ENCODE data around the gene G0S2.
"Not testable (repeated sequence)": the region's sequence is repeated elsewhere in the genome, so short reads cannot be mapped to it uniquely, and the experiment has no call there.

Gene G0S2

GRCh38 chr1:209685821-209686220 lies 10.6 kb downstream of the G0S2 start:
- DNase-seq, result no peak

- DNase-seq, result no peak
Measured at GRCh38 chr1:209686322-209686721, 11.1 kb downstream of the G0S2 start.

GRCh38 chr1:209688746-209689234 lies 13.6 kb downstream of the G0S2 start:
- no peak for DNase-seq

GRCh38 chr1:209689477-209689876 lies 14.3 kb downstream of the G0S2 start:
- no peak for DNase-seq

- no peak for DNase-seq
Measured at GRCh38 chr1:209691237-209691636, 16.0 kb downstream of the G0S2 start.

- no peak for DNase-seq
Measured at GRCh38 chr1:209692296-209692695, 17.1 kb downstream of the G0S2 start.

GRCh38 chr1:209692745-209693504 lies 17.7 kb downstream of the G0S2 start:
- peak; percentile 70 for DNase-seq

- no peak for DNase-seq
Measured at GRCh38 chr1:209696673-209697072, 21.5 kb downstream of the G0S2 start.

GRCh38 chr1:209697126-209697525 lies 21.9 kb downstream of the G0S2 start:
- DNase-seq, result no peak

- DNase-seq, result not testable (repeated sequence)
Measured at GRCh38 chr1:209700686-209701085, 25.5 kb downstream of the G0S2 start.

- DNase-seq, result no peak
Measured at GRCh38 chr1:209702832-209703231, 27.6 kb downstream of the G0S2 start.

- DNase-seq, result no peak
Measured at GRCh38 chr1:209703834-209704504, 28.8 kb downstream of the G0S2 start.

- DNase-seq, result no peak
Measured at GRCh38 chr1:209704584-209704983, 29.4 kb downstream of the G0S2 start, which contains the start of gene HSD11B1. TSS of gene HSD11B1 (plus strand) at chr1:209704846. CDS start at chr1:209704943, 97 bp downstream.

- DNase-seq, result no peak
Measured at GRCh38 chr1:209705033-209705598, 29.9 kb downstream of the G0S2 start.

- no peak for DNase-seq
Measured at GRCh38 chr1:209706622-209707021, 31.4 kb downstream of the G0S2 start.

- no peak for DNase-seq
Measured at GRCh38 chr1:209707308-209707707, 32.1 kb downstream of the G0S2 start.

GRCh38 chr1:209708297-209708696 lies 33.1 kb downstream of the G0S2 start:
- no peak for DNase-seq

- no peak for DNase-seq
Measured at GRCh38 chr1:209710093-209710492, 34.9 kb downstream of the G0S2 start.

- no peak for DNase-seq
Measured at GRCh38 chr1:209710847-209711246, 35.6 kb downstream of the G0S2 start.

- no peak for DNase-seq
Measured at GRCh38 chr1:209714338-209714737, 39.1 kb downstream of the G0S2 start.

- no peak for DNase-seq
Measured at GRCh38 chr1:209715314-209715713, 40.1 kb downstream of the G0S2 start.

GRCh38 chr1:209717818-209718217 lies 42.6 kb downstream of the G0S2 start:
- DNase-seq, result no peak

GRCh38 chr1:209720326-209720725 lies 45.1 kb downstream of the G0S2 start:
- DNase-seq, result no peak

GRCh38 chr1:209720826-209721225 lies 45.6 kb downstream of the G0S2 start:
- DNase-seq, result no peak
